Measurements from ENCODE around the gene FBXW12. TPM values are rescaled to one million over a fixed set of nuclear protein-coding genes. Genes with fewer than 3 reads are reported as not detected.

The FBXW12 gene
- total and polyA plus RNA-seq, 2 of the 8 experiments (the other 6 are each of a cell fraction or from before 2014, with no cell fraction given), result 0.35 to 0.85 TPM

DNA sequence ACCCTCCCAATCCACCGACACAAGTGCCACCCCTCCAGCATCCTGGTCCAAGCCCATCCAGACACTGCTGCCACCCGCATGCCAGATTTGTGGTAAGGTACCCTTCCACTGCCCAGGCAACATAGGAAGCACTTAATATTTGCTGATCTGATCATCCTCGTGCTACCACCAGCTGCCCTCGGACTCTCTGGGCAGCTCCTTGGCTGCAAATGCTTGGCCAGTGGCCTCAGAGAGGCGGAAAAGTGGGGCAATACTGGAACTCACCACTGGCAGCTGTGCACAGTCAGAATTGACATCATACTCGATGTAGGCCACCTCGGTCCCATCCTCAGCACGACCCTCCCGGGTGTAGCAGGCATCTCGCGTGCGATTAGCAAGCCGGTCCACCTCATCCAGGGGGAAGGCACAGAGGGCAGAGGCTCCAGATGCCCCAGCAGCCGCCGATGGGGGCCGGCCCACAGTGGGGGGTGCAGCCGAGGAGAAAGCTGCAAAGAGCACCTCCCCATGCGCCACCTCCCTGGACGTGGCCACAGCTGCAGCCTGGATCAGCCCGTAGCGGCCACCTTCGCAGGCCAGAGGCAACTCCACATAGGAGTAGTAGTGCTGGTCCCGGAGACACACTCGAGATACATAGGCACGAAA is 51.3 kb downstream of the FBXW12 start:
- 92% methylated on average over 25 of the region's 25 CpGs; no CpG with 5 or more reads in 1 of the 2 experiments for WGBS, 2 experiments (ENCODE audit: extremely low coverage in 1 of 2, insufficient coverage in 1 of 2, insufficient read length in 1 of 2, insufficient replicate concordance in 2 of 2, low coverage in 1 of 2, low lambda C conversion rate in 2 of 2, missing lambda C conversion rate in 1 of 2)
- Histone ChIP-seq H2BK5ac (ENCODE audit: low read depth, low read length) (no peak overlapping the region), H4K5ac (ENCODE audit: insufficient read length, low read depth, low read length) (no peak overlapping the region), H2BK20ac (ENCODE audit: low read length) (no peak overlapping the region), H3K4me3 (ENCODE audit: extremely low read depth in 1 of 4, insufficient read depth in 2 of 4, low read depth in 3 of 4, low read length in 4 of 4) (no peak overlapping the region), H4K20me1 (replicated peaks in 1 of 2; ENCODE audit: control insufficient read depth in 1 of 2, insufficient read depth in 2 of 2, low read length in 2 of 2) (peaks cover 28 to 51% of the 10 kb centered on the region in 2 experiments), H3K18ac (ENCODE audit: extremely low read depth, low read length) (no peak overlapping the region), H3K23ac (ENCODE audit: insufficient read length) (no peak overlapping the region), H3K79me1 (ENCODE audit: low read depth, low read length) (peaks cover 46% of the 10 kb centered on the region), H3K27me3 (replicated peaks in 1 of 4; ENCODE audit: control insufficient read depth in 3 of 4, extremely low read depth in 1 of 4, insufficient read depth in 3 of 4, low read length in 3 of 4) (no peaks in the 10 kb centered on the region), H2BK15ac (ENCODE audit: low read length) (no peak overlapping the region), H3K79me2 (ENCODE audit: control insufficient read depth in 1 of 2, insufficient read depth in 2 of 2, low read length in 2 of 2) (peaks cover 32 to 65% of the 10 kb centered on the region in 2 experiments), H4K91ac (replicated peaks; ENCODE audit: insufficient read length, low read length) (no peak overlapping the region), H3K14ac (ENCODE audit: insufficient read length) (no peak overlapping the region), H3K9me3 (ENCODE audit: insufficient read depth in 2 of 2, low read depth in 1 of 2, low read length in 1 of 2) (no peaks in the 10 kb centered on the region), H3K9ac (replicated peaks in 1 of 4; ENCODE audit: extremely low read depth in 1 of 4, low read depth in 3 of 4, low read length in 3 of 4) (no peak overlapping the region), H3K23me2 (ENCODE audit: low read depth, low read length) (peaks cover 7% of the 10 kb centered on the region), H3K4ac (replicated peaks; ENCODE audit: insufficient read length, low read depth, low read length) (no peak overlapping the region), H2AK5ac (ENCODE audit: low read depth, low read length) (no peak overlapping the region), H3K4me1 (replicated peaks in 1 of 4; ENCODE audit: control insufficient read depth in 3 of 4, insufficient read depth in 4 of 4, low read length in 3 of 4) (peaks cover 3 to 31% (median 12%) of the 10 kb centered on the region in 4 experiments), H4K8ac (ENCODE audit: extremely low read depth, insufficient read depth, low read length) (peak overlapping the region; percentile 80), H2BK12ac (ENCODE audit: low read depth, low read length) (no peak overlapping the region), H3K27ac (ENCODE audit: low read depth, low read length) (no peak overlapping the region), H2AFZ (ENCODE audit: low read length) (no peak overlapping the region), H3K56ac (replicated peaks; ENCODE audit: insufficient read length, low read depth, low read length) (no peak overlapping the region), H2BK120ac (replicated peaks; ENCODE audit: low read depth, low read length) (no peak overlapping the region), H3K36me3 (ENCODE audit: control insufficient read depth in 2 of 4, insufficient read depth in 4 of 4, low read length in 3 of 4) (peaks cover 17 to 27% (median 19%) of the 10 kb centered on the region in 4 experiments; a peak in 6 of 8 replicates), H3K4me2 (ENCODE audit: insufficient read depth in 1 of 2, low read depth in 2 of 2, low read length in 2 of 2) (no peak overlapping the region)
- POLR2A ChIA-PET (ENCODE audit: partially characterized antibody), result interaction anchor here (0.7 to 31.5 kb wide), 10 partner anchors 12 to 182 kb away, joined by 3 to 650 read pairs (median 4); partner anchors contain the start of genes ATRIP, CCDC51 and TMA7
- FAIRE-seq, result no peak
- TF ChIP-seq SP4 (IDR thresholded peaks at IDR 0.05; ENCODE audit: low read length), result no peak
- no peak for TF ChIP-seq CBX5 (IDR thresholded peaks at IDR 0.05; ENCODE audit: low read depth, low read length)
- no peak for DNase-seq (ENCODE audit: low read depth in 1 of 2, low spot score in 2 of 2)
- CTCF ChIA-PET (ENCODE audit: partially characterized antibody), result interaction anchor here (0.7 to 6.9 kb wide), 16 partner anchors 7 to 229 kb away, joined by 3 to 95 read pairs (median 4); partner anchors contain the start of gene CCDC51

Measured in H1 (cell line).